ENCODE data around the gene SLC6A1.

The SLC6A1 gene

DNA sequence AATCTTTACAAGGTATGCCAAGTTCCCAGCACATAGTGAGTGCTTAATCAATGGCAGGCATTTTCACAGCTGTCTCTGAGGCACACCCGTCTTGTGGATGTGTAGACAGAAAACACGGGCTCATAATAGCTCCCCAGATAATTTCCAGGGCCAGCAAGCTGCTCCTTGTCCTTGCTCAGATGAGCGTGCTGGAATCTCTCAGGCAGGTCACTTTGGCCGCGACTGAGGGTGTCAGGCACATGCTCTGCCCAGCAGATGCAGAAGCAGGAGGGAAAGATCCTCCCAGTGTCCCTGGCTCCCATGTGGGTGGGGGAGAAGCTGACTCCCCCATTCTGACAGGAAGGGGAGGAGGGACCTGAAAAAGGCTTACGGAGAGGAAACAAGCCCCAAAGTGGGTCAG is 35.6 kb upstream of the SLC6A1 start:
- DNase-seq (ENCODE audit: low read depth in 2 of 2) = no peak
- no peak overlapping the region for H3K4me3 ChIP-seq (replicated peaks in 1 of 2; ENCODE audit: low read depth in 2 of 2, low read length in 2 of 2)
- TF ChIP-seq, protein P1, sequence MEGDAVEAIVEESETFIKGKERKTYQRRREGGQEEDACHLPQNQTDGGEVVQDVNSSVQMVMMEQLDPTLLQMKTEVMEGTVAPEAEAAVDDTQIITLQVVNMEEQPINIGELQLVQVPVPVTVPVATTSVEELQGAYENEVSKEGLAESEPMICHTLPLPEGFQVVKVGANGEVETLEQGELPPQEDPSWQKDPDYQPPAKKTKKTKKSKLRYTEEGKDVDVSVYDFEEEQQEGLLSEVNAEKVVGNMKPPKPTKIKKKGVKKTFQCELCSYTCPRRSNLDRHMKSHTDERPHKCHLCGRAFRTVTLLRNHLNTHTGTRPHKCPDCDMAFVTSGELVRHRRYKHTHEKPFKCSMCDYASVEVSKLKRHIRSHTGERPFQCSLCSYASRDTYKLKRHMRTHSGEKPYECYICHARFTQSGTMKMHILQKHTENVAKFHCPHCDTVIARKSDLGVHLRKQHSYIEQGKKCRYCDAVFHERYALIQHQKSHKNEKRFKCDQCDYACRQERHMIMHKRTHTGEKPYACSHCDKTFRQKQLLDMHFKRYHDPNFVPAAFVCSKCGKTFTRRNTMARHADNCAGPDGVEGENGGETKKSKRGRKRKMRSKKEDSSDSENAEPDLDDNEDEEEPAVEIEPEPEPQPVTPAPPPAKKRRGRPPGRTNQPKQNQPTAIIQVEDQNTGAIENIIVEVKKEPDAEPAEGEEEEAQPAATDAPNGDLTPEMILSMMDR (IDR thresholded peaks at IDR 0.05; ENCODE audit: low read depth, low read length) = no peak

GRCh38 chr3:10957976-10958749 is 34.4 kb upstream of the SLC6A1 start:
- DNase-seq (ENCODE audit: low read depth in 2 of 2) = peak in 1 of 2 donors; percentile 39
- TF ChIP-seq, protein P1 (IDR thresholded peaks at IDR 0.05; ENCODE audit: low read depth, low read length) = no peak
- H3K4me3 ChIP-seq (replicated peaks in 1 of 2; ENCODE audit: low read depth in 2 of 2, low read length in 2 of 2) = no peak overlapping the region

- no peak for DNase-seq (ENCODE audit: low read depth in 2 of 2)
- TF ChIP-seq, protein P1 (IDR thresholded peaks at IDR 0.05; ENCODE audit: low read depth, low read length) = no peak
- no peak overlapping the region for H3K4me3 ChIP-seq (replicated peaks in 1 of 2; ENCODE audit: low read depth in 2 of 2, low read length in 2 of 2)
Observed at GRCh38 chr3:10960255-10960654, 32.3 kb upstream of the SLC6A1 start.

- TF ChIP-seq, protein P1 (IDR thresholded peaks at IDR 0.05; ENCODE audit: low read depth, low read length) = no peak
- no peak for DNase-seq (ENCODE audit: low read depth in 2 of 2)
- H3K4me3 ChIP-seq (replicated peaks in 1 of 2; ENCODE audit: low read depth in 2 of 2, low read length in 2 of 2) = no peak overlapping the region
Observed at GRCh38 chr3:10961921-10962320, 30.6 kb upstream of the SLC6A1 start.

GRCh38 chr3:10962481-10963036 is 30.0 kb upstream of the SLC6A1 start:
- DNase-seq (ENCODE audit: low read depth in 2 of 2) = no peak
- TF ChIP-seq, protein P1 (IDR thresholded peaks at IDR 0.05; ENCODE audit: low read depth, low read length) = no peak
- H3K4me3 ChIP-seq (replicated peaks in 1 of 2; ENCODE audit: low read depth in 2 of 2, low read length in 2 of 2) = no peak overlapping the region

DNA sequence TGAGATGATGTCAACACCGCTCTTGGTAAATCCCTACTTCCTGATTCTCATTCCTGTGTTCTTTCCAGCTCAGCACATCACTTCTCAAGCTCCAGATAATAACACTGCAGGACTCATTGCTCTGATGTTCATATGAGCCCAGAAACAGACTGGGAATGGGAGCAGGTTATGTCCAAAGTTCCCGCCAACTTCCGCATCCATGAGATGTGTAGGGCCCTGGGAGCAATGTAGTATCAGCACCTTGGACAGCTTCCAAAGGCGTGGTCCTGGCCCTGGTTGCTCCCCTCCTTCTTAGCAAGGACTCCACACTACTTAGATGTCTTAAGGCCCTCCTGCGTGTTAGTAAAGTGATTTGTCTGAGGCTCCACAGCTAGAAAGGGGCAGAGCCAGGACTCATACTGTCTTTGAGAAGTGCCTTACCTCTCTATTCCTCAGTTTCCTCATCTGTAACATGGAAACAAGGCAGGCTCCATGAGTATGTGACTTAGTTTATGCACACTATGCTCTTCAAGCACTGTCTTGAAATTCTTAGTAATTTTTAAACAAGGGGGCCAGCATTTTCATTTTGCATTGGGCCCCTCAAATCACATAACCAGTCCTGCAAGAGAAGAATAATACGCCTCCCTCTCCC is 27.9 kb upstream of the SLC6A1 start:
- no peak overlapping the region for H3K4me3 ChIP-seq (replicated peaks in 1 of 2; ENCODE audit: low read depth in 2 of 2, low read length in 2 of 2)
- TF ChIP-seq, protein P1 (IDR thresholded peaks at IDR 0.05; ENCODE audit: low read depth, low read length) = no peak
- DNase-seq (ENCODE audit: low read depth in 2 of 2) = peak in 1 of 2 donors; percentile 20

Measured in cardiac fibroblast (primary cell).